GM18951 (cell line): ENCODE data around the gene MDK.
A peak's percentile ranks its signal among the peaks of the same experiment; 100 is the strongest.

Source experiments
- POLR2A ChIP-seq: IDR thresholded peaks from 4 replicates; pipeline ENCODE4 v1.6.1; 2011; ENCODE audit warnings: mild to moderate bottlenecking; ENCODE audit not compliant: insufficient read length, insufficient read depth; ENCODE audit errors: extremely low read depth
- in situ Hi-C: fragments of 300-500 bp; cut with MboI; formaldehyde crosslinking; loops from one replicate; pipeline ENCODE4 v1.12.0; 2022; ENCODE audit warnings: low sequenced_read_pairs, mixed read lengths, inconsistent platforms; ENCODE audit not compliant: unreplicated experiment

MDK gene

DNA sequence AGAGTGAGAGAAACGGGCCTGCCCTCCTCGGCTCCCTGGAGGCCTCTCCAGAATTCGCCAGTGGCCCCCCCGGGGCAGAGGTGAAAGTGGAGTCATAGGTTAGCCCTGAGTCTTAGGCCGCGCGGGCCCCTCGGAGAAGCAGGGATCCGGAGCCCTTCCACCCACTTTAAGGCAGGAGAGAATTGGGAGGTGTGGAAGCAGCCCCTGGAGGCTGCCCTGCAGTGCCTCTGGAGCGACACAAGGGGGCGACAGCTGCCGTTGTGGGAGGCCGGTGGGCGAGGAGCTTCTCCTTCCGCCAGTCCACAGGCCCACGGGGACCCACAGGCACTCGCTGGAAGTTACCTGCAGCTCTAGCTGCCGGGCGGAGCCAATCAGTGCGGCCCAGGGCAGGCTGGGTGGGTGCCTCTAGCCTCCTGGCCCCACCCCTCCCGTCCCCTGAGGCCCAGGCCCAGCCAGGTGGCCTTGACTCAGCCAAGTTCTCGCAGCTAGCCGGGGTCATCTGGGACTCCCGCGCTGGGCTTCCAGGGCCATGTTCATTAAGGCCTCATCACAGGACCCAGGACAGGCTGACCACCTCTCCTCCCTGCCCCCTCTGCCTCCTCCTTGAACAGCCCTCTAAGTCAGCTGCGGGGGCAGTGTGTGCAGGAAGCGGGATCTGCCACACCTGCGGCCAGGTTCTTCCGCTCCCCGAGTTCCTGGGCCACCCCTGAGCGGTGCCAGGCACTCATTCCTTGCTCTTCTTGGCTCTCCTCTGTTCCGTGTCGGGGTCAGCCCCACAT lies 29.2 kb upstream of the MDK start:
- TF ChIP-seq POLR2A: no peak
- in situ Hi-C loops: no loop called here

DNA sequence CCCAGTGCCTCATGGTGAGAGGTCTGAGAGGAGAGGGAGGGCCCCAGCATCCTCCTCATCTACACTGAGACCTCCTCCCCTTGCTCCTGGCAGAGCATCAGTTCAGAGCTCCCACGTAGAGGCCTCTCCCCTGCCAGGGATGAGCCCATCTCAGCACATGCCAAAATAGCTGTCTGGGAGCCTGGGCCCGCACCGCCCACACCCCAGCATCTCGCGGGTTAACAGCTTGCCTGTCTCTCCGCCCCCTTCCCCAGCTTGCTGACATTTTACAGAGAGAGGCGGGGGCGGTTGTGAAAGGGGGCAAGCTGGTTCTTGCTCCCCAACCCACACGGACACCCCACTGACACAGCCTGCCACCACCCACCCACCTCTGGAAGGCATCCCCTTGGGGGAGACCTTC lies 27.8 kb upstream of the MDK start:
- in situ Hi-C loops: no loop called here

DNA sequence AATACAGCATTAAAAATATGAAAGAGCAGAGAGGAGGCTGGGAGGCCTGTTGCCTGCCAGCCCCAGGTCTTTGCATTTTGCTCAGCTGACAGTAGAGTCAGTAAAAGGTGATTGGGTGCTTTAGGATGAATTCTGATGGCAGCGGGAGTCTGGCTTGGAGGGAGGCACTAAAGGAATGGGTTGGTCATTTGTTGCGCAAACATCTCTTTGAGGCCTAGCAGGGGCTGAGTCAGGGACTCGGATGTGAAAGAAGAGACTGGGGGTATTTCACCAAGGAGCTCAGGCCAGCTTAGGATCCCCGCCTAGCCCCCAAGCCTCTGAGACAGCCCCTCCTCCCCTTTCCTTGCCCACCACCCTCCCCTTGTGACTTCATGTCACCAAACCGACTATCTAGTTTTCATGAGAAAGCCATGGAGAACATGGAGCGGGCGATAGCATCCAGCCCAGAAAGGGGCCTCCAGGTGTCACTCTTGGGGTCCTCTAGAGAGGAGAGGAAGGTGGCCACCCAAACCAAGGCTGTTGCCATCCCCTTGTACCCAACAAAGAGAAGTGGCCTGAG lies 24.5 kb upstream of the MDK start:
- in situ Hi-C loops: no loop called here

More for the DNA sequence above, 27.8 kb upstream of the MDK start:
- no peak for TF ChIP-seq POLR2A

GRCh38 chr11:46357483-46357936 lies 24.0 kb upstream of the MDK start:
- no peak for TF ChIP-seq POLR2A
- in situ Hi-C loops: no loop called here

More for the DNA sequence above, 24.5 kb upstream of the MDK start:
- no peak for TF ChIP-seq POLR2A

- TF ChIP-seq POLR2A: no peak
- in situ Hi-C loops: no loop called here
Measured at GRCh38 chr11:46359953-46360352, 21.5 kb upstream of the MDK start.

- no peak for TF ChIP-seq POLR2A
- in situ Hi-C loops: no loop called here
Measured at GRCh38 chr11:46360878-46361277, 20.6 kb upstream of the MDK start.

DNA sequence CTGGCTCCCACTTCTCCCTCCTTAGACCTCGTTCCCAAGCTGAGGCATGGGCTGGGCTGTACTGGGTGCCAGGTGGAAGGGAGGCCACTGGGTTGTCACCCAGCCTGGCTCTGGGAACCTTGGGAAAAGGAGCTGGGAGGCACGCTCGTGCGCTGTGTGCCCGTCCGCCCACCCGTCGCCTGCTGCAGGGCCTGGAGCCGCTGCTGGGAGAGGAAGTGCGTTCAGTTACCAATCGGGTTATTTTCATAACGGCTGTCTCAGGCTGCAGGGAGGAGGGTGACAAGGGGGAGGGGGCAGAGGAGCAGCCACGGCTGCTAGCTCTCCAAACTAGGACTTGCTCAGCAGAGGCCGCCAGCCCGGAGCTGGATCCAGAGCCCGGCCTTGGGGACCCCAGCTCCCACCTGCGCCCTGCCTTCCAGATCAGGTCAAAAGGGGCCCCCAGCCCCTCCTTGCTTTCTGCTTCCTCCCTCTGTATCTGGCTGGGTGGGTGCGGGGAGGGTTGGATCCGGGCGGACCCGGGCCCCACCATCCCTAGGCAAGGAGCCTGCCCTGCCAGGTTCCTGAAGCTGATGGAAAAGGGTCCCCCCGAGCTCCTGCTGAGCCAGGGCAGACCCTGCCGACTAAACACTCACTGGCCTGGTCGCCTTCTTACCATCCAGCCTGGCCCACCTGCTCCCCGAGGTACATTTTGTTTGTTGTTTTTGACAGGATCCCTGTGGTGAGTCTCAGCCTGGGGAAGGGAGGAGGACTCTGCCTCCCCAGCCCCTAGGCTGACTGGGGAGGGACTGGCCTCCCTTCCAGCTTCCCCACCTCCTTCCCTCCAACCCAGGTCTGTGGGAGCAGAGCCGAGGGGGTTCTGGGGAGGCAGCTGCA lies 19.9 kb upstream of the MDK start:
- in situ Hi-C loops: no loop called here
- peak; percentile 62 for TF ChIP-seq POLR2A

GRCh38 chr11:46362156-46363030 lies 19.1 kb upstream of the MDK start:
- in situ Hi-C loops: no loop called here
- no peak for TF ChIP-seq POLR2A

DNA sequence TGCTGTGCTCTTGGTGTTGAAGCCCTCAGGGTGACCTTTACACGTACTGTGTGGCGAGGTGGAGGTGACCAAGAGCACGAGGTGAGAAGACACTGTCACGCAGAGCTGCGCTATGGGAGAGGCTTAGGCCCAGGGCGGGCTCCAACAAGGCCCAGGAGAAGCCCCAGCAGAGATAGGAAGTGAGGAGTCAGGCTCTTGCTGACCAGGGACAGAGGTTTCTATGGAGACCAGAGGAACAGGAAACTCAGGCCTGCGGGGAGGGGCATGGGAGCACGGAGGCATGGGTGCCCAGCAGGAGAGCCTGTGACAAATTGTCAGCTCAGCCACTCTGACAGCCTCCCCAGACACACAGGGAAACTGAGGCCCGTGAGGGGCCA lies 18.4 kb upstream of the MDK start:
- in situ Hi-C loops: no loop called here
- no peak for TF ChIP-seq POLR2A

DNA sequence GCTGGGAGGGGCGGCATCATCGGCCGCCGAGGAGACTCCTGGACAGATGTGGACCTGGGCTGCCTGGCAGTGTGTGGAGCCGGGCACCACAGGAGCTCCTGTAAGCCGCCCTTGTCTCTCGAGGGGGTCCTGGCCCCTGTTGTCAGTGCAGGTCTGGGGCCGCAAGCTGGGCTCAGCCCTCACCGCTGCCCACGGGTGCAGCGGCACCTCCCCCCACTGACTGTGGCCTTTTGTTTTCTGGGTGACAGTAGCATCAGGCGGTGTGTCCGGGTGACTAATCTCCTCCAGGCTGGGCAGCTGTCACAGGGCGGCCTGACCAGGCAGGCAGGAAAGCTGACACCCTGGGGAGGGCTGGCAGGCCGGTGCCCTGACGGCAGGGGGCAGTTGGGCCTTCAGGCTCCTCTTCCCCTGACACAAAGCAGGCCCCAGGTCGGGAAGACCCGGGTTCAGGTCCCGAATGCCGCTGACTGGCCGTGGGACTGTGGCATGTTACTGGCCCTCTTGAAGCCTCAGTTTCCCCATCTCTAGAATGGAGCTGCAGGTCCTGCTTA lies 17.9 kb upstream of the MDK start:
- TF ChIP-seq POLR2A: no peak
- in situ Hi-C loops: no loop called here

GRCh38 chr11:46364056-46364455 lies 17.4 kb upstream of the MDK start:
- in situ Hi-C loops: no loop called here
- no peak for TF ChIP-seq POLR2A

DNA sequence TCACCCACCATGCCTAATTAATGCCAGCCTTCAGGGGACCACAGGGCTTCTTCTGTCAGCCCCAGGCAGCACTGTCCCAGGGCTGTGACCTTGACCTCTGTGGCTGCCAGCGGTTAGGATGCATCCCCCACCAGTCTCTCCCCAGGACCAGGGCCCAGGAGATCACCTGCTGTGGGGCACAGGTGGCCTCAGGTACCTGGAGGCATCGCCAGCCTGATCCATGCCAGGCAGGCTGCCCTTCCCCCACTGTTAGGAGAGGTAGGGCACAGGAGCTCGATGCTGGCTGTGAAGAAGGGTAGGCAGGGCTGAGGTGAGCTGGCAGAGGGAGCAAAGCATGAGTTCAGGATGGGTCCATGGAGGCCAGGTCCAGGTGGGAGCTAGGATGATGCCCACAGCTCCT lies 16.7 kb upstream of the MDK start:
- no peak for TF ChIP-seq POLR2A
- in situ Hi-C loops: no loop called here
